Activated T-cell treated with anti-CD3 and anti-CD28 coated beads, Interleukin-2, amount 50 U/mL, for 4 hours (primary cell): Measurements from ENCODE around the gene SH3TC1. TPM values are rescaled to one million over a fixed set of nuclear protein-coding genes. Genes with fewer than 3 reads are reported as not detected.

Experiments used
- ATAC-seq, 2 donors: fragments of 200-7000 bp; cut with Tn5 transposase; one replicate each; pipeline ENCODE4 v1.10.0; 2021
- DNase-seq: peaks from one replicate; pipeline ENCODE4 v3.0.0-alpha.2; 2020
- H3K27me3 Mint-ChIP-seq: one replicate; pipeline ENCODE4 v1.8.0; 2021; ENCODE audit warnings: low read depth, mixed read lengths
- H3K36me3 Mint-ChIP-seq: one replicate; pipeline ENCODE4 v1.8.0; 2022; ENCODE audit warnings: mixed read lengths; ENCODE audit not compliant: insufficient read depth
- H3K4me1 Mint-ChIP-seq: one replicate; pipeline ENCODE4 v1.8.0; 2021; ENCODE audit warnings: low read depth, mixed read lengths
- H3K4me3 Mint-ChIP-seq: one replicate; pipeline ENCODE4 v1.8.0; 2021; ENCODE audit warnings: mild to moderate bottlenecking, moderate library complexity, mixed read lengths
- H3K9me3 Mint-ChIP-seq: one replicate; pipeline ENCODE4 v1.8.0; 2021; ENCODE audit warnings: mixed read lengths
- total RNA-seq, 3 donors: library from RNA; stranded (reverse); gene quantifications; one replicate each; pipeline ENCODE4 v1.2.1, GENCODE V29; 2021

SH3TC1 gene
- total RNA-seq, 3 donors from 2014 or later: 3.0 to 8.8 (median 4.0) TPM

DNA sequence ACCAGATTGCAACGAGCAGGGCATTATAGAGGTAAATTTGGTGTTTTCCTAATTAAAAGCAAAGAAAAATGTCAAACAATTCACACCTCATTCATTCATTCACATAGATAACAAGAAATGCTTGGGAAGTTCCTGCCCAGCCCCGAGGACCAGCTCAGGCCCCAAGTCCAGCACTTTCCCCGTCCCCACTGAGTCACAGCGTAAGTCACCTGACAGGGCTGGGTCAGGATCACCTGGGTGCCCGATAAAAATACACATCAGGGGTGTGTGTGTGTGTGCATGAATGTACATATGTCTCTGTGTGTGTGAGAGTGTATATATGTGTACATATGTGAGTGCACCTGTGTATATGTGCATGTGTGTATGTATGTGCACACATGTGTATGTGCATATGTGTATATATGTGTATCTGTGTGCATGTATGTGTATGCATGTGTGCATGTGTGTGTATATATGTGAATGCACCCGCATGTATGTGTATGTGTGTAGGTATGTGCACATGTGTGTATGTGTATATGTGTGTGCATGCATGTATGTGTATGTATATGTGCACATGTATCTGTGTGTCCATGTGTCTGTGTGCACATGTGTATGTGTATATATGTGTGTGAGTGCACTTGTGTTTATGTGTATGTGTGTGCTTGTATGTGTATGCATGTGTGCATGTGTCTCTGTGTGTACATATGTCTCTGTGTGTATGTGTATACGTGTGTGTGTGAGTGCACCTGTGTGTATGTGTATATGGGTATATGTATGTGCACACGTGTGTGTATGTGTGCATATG lies 18.6 kb upstream of the SH3TC1 start:
- Mint-ChIP-seq H3K36me3 (no peaks in the 10 kb centered on the region), H3K4me3 (no peak overlapping the region), H3K9me3 (no peaks in the 10 kb centered on the region), H3K4me1 (no peaks in the 10 kb centered on the region), H3K27me3 (no peaks in the 10 kb centered on the region)
- no peak for ATAC-seq
- no peak for DNase-seq

DNA sequence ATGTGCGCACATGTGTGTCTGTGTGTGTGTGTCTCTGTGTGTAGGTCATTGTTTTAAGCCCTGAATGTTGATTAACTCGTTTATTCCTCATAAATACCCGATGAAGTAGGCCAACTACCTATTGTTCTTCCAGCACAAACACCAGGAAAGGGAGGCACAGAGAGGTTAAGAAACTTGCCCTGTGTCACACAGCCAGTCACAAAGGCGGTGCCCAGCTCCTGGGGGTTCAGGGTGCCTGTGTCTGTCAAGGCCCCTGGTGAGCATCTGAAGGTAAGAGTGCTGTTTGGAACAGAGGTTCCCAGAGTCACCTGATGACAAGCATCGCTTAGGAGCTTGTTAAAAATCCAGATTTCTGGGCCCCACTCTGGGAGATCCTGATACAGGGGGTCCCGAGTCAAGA lies 18.0 kb upstream of the SH3TC1 start:
- no peak for DNase-seq
- H3K27me3 Mint-ChIP-seq: peaks cover 2% of the 10 kb centered on the region
- ATAC-seq: no peak
- no peaks in the 10 kb centered on the region for H3K36me3 Mint-ChIP-seq
- no peaks in the 10 kb centered on the region for H3K4me1 Mint-ChIP-seq
- no peak overlapping the region for H3K4me3 Mint-ChIP-seq
- H3K9me3 Mint-ChIP-seq: no peaks in the 10 kb centered on the region

DNA sequence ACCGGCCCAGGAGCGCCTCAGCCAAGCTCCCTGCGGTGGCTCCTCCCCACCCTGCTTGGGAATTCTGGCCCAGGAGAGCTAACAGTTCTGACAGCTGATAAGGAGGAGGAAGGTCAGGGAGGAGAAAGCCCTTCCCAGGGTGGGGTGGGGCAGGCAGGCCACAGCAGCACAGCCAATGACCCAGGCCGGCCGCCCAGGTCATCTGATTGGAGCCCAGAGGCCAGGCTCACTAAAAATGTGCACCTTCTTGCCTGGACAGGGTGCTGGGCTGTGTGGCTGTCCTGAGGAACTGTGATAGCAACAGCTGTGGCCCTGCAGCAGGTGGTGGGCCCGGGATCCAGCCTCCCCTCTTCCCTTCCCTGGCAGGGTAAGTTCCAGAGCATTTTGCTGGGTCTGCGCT lies 17.2 kb upstream of the SH3TC1 start:
- Mint-ChIP-seq H3K9me3 (no peaks in the 10 kb centered on the region), H3K4me3 (no peak overlapping the region), H3K36me3 (no peaks in the 10 kb centered on the region), H3K27me3 (peaks cover 4% of the 10 kb centered on the region), H3K4me1 (no peaks in the 10 kb centered on the region)
- ATAC-seq: no peak
- no peak for DNase-seq

DNA sequence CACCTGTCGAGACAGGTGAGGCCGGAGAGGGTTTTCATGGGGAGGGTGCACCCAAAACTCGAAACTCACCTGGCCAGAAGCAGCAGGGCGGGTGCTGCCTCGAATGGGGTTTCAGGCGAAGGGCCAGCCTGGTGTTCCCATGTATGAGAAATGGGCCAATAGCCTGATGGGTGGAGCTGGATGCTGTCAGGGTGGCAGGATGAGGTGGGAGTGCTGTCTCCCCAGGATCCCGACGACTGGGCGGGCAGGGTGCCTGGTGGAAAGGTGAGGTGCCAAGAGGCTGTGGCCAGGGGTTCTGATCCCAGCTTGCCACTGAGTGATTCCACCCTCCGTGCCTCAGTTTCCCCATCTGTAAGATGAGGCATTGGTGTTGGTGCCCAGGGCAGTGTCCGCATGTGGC lies 16.8 kb upstream of the SH3TC1 start:
- no peak overlapping the region for H3K4me3 Mint-ChIP-seq
- ATAC-seq (no peak), DNase-seq (no peak)
- H3K9me3 Mint-ChIP-seq: no peaks in the 10 kb centered on the region
- no peaks in the 10 kb centered on the region for H3K4me1 Mint-ChIP-seq
- H3K27me3 Mint-ChIP-seq: peaks cover 7% of the 10 kb centered on the region
- H3K36me3 Mint-ChIP-seq: no peaks in the 10 kb centered on the region

DNA sequence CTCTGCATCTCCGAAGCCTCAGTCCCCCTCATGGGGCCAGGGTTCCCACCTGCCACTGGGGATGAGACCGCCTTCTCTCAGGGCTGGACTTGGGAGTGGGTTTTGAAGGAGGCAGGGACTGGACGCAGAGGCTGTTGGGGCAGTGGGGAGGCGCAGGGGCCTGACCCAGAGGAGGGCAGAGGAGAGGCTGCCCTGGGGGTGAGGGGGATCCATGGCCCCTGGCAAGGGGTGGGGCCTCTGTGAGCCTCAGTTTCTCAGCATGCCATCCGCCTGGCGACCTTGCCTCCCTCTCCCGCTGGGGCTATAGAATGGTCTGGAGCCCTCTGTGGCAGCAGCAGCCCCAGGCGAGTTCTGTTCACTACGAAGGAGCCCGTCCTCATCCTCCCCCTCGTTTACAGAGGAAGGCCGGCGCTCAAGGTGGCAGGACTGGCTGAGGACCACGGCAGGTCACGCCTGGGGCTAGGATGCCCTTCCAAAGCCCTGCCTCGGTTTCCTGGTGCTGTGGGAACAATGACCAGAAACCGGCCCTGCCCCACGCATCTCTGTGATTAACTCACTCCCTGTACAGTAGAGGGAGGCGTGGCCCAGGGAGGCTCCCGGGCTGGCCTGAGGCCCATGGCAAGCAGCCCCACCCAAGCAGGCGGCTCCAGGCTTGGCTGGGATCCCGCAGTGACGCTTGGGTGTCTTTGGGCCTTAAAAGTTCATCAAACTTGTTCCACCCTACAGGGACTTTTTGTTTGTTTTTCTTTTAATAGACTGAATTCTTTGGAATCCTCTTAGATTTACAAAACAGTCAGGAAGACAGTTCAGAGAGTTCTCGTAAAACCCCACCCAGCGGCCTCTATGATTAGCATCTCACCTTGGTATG lies 16.0 kb upstream of the SH3TC1 start:
- Mint-ChIP-seq H3K36me3 (no peaks in the 10 kb centered on the region), H3K9me3 (no peaks in the 10 kb centered on the region), H3K27me3 (peaks cover 7% of the 10 kb centered on the region), H3K4me3 (no peak overlapping the region), H3K4me1 (no peaks in the 10 kb centered on the region)
- ATAC-seq (no peak), DNase-seq (no peak)

DNA sequence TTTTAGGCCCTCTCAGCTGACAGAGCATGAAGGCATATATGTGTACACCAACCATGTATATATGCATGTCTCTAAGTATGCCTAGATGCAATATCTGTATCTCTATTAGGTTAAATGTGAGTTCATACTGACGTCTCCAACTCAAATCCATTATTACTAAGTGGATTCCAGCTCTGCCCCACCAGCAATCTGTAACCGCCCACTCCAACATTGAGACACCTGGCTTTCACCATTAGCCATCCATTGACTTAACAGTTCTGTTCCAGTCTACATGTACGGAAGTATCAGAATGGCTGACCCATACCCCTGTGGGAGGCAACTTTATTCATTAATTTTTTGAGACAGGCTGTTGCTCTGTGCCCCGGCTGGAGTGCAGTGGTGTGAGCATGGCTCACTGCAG lies 15.0 kb upstream of the SH3TC1 start:
- H3K36me3 Mint-ChIP-seq: no peaks in the 10 kb centered on the region
- no peaks in the 10 kb centered on the region for H3K4me1 Mint-ChIP-seq
- DNase-seq (no peak), ATAC-seq (no peak)
- no peak overlapping the region for H3K4me3 Mint-ChIP-seq
- H3K27me3 Mint-ChIP-seq: peaks cover 7% of the 10 kb centered on the region
- H3K9me3 Mint-ChIP-seq: no peaks in the 10 kb centered on the region

DNA sequence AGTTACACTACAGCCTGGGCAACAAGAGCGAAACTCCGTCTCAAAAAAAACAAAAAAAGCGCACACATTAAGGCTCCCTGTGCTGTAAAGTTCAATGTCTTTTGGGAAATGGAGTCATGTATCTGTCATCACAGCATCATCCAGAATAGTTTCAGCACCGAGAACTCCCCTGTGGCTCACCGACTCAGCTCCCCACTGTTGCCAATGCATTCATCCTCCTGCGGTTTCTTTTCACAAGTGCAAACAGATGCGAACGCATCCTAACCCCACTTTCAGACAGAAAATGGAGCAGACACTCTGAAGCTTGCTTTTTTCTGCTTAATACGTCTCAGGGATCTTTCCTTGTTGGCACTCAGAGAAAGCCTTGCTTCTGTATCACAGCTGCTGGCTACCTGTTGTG lies 13.8 kb upstream of the SH3TC1 start:
- Mint-ChIP-seq H3K36me3 (no peaks in the 10 kb centered on the region), H3K9me3 (no peaks in the 10 kb centered on the region), H3K4me1 (no peaks in the 10 kb centered on the region), H3K27me3 (peaks cover 7% of the 10 kb centered on the region), H3K4me3 (no peak overlapping the region)
- ATAC-seq (no peak), DNase-seq (no peak)

DNA sequence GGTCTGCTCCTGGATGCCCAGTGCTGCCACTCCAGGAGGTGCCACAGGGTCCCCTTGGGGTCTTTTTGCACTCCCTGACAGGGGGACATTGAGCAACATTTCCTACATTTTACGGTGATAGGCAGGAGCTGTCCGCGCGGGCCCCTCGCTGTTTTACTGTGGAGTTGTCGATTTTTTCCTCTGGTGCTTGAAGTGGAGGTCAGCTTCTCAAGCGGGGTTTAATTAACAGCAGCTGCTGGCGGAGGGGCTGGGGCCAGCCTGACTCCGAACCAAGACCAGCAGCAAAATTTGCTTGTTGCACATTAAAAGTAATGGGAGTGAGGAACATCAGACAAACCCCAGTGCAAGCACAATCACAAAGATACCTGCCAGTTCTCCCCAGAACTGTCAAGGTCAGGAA lies 13.2 kb upstream of the SH3TC1 start:
- ATAC-seq (no peak), DNase-seq (no peak)
- no peaks in the 10 kb centered on the region for H3K4me1 Mint-ChIP-seq
- H3K36me3 Mint-ChIP-seq: no peaks in the 10 kb centered on the region
- H3K27me3 Mint-ChIP-seq: peaks cover 7% of the 10 kb centered on the region
- no peaks in the 10 kb centered on the region for H3K9me3 Mint-ChIP-seq
- no peak overlapping the region for H3K4me3 Mint-ChIP-seq

DNA sequence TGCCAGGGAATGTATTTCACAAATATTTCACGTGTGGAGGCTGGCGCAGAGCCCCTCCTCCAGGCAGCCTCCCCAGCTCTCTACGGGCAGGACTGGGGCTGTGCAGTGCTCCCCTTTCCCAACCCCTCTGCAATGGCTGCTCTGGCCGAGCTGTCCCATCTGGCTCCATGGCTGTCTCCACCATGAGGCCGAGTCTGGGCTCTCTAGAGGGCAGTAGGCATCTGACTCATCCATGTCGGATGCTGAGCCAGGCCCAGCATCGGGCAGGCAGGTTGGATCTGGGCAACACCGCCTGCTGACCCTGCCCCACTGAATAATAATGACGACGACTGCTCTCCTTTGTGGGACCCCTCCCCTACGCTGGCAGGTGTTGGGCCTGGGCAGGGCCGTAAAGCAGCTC lies 11.0 kb upstream of the SH3TC1 start:
- DNase-seq (no peak), ATAC-seq (no peak)
- Mint-ChIP-seq H3K4me1 (peaks cover 3% of the 10 kb centered on the region), H3K4me3 (no peak overlapping the region), H3K27me3 (peaks cover 7% of the 10 kb centered on the region), H3K36me3 (no peaks in the 10 kb centered on the region), H3K9me3 (no peaks in the 10 kb centered on the region)

DNA sequence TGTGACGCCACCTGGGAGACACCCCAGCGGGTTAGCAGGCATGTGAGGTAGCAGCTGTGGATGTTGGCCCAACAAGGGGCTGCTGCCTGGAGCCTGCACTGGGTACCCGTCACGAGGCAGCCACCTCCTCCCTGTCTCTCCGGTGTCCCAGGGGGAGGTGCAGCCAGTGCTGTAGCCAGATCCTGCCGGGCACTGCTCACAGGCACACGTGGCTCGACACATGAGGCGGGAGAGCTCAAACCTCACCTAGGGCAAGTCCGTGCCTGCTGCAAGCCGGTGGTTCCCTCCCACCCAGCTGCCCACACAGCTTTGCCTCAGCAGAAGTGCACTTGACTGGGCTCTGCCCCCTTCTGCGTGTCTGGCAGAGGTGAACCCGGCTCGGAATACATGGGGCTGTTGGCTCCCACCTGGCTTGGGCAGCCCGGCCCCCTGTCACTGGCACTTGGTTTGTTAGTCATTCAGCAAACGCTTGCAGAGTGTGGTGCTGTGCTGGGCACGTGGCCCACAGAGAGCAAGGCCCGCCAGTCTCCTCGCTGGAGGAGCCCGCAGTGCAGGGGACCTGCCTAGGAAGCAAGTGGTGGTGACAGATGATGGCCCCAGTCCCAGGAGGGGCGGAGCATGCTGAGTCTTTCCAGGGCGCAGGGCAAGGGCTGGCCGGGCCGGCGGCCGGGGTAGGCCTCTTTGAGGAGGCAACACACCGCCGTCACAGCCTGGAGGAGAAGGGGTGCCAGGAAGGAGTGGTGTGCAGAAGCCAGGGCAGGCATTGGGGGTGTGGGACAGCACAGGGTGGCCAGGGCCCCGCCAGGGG lies 10.1 kb upstream of the SH3TC1 start:
- DNase-seq: no peak
- no peak overlapping the region for H3K4me3 Mint-ChIP-seq
- peaks cover 7% of the 10 kb centered on the region for H3K27me3 Mint-ChIP-seq
- no peaks in the 10 kb centered on the region for H3K36me3 Mint-ChIP-seq
- ATAC-seq: no peak
- H3K4me1 Mint-ChIP-seq: peaks cover 3% of the 10 kb centered on the region
- H3K9me3 Mint-ChIP-seq: no peaks in the 10 kb centered on the region

DNA sequence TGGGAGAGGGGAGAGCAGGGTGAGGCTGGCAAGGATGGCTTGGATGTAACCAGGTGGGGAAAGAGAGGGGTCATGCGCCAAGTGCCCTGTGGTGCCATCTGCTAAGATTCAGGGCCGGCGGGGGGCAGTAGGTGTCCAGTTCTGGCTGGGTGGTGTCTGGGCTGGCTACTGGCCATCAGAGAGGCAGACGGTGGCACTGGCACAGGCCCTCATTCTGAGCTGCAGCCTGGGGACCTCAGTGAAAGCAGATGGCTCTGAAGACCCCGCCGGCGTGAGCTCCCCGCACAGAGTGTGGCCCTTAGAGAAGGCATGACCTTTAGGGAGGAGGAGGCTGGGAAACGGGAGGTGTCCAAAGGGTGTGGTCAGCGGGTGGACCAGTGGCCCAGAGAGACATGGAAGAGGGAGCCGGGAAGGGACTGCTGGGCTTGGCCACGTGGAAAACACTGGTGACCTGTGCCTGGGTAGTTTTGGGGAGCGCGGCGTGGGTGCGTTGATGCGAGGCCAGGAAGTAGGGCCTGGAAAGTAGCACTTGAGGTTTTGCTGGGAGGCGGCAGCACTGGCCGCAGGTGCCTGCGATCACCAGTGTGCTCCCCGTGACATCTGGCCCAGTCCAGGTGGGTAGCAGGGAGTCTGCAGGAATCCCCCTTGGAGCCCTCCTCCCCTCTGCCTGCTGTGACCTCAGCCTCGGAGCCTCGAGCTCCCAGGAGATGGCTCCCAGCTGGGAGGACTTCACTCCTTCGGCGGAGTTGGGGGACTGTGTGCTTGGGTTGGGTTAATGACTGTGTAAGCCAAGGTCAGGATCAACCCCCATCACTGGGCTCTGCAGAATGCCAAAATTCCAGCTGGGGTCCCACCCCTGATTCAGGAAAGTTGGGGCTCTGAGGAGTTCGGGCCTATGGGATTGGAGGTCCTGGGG lies 9.3 kb upstream of the SH3TC1 start:
- Mint-ChIP-seq H3K9me3 (no peaks in the 10 kb centered on the region), H3K27me3 (peaks cover 7% of the 10 kb centered on the region), H3K4me3 (no peak overlapping the region), H3K36me3 (no peaks in the 10 kb centered on the region), H3K4me1 (peaks cover 3% of the 10 kb centered on the region)
- DNase-seq (no peak), ATAC-seq (no peak)

DNA sequence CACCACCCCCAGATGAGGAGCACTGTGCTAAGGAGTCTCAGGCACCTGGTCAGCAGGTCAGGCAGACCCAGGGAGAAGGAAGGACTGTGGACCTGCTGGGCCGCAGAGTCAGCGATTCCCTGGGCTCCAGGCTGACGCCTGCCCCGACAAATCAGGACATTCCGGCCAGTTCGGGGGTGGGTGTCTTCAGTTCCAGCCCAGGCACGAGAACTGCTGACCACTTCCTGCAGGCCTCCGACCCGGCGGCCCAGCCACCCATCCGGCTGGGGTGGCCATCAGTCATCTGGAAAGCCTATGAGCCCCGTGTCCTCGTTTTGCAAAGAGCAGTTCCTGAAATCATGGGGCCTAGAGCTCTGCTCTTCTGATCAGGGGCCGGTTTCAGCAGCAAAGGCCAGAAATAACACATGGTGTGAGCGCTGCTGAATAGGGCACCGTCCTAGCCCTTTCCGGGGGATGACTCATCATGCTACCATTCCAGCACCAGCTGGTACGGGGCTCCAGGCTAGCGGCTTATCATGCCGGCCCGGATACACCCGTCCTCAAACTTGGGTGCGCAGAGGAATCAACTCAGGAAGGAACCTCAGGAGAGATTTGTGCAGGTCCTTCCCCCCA lies 7.8 kb upstream of the SH3TC1 start:
- DNase-seq (no peak), ATAC-seq (no peak)
- Mint-ChIP-seq H3K9me3 (no peaks in the 10 kb centered on the region), H3K27me3 (peaks cover 3% of the 10 kb centered on the region), H3K4me3 (no peak overlapping the region), H3K4me1 (peaks cover 3% of the 10 kb centered on the region), H3K36me3 (no peaks in the 10 kb centered on the region)
